H1 (cell line): Measurements from ENCODE around the gene MRS2. TPM values are rescaled to one million over a fixed set of nuclear protein-coding genes. Genes with fewer than 3 reads are reported as not detected.

ENCODE experiments used
- CTCF ChIA-PET: fragments of 300-600 bp; sonication (Branson Sonifier 250); formaldehyde crosslinking; loops from one replicate; lab custom pipeline; 2021; ENCODE audit not compliant: partially characterized antibody; lab: Charles Lee
- POLR2A ChIA-PET: fragments of 300-600 bp; sonication (Branson Sonifier 250); formaldehyde crosslinking; loops from one replicate; lab custom pipeline; 2021; ENCODE audit warnings: inconsistent platforms; ENCODE audit not compliant: partially characterized antibody; lab: Charles Lee
- DNase-seq, 2 experiments: peaks; one replicate each; pipeline versions ENCODE4 v3.0.0 to v3.0.0-alpha.2; 2010 to 2022; ENCODE audit warnings: low spot score in 2 of 2, low read depth in 1 of 2, mixed read lengths in 1 of 2
- FAIRE-seq: peaks from 2 replicates; lab custom pipeline; 2011; peaks lifted over from hg19 to GRCh38; lab: Jason Lieb, UNC
- H2AFZ ChIP-seq: 2 replicates; pipeline ENCODE4 v1.8.1; 2012; ENCODE audit warnings: low read length, inconsistent platforms
- H2AK5ac ChIP-seq: 2 replicates; pipeline ENCODE4 v1.6.1; 2013; ENCODE audit warnings: low read depth, low read length
- H2BK120ac ChIP-seq: replicated peaks from 2 replicates; pipeline ENCODE3; 2013; ENCODE audit warnings: low read depth, low read length, inconsistent platforms
- H2BK12ac ChIP-seq: 2 replicates; pipeline ENCODE4 v1.6.1; 2013; ENCODE audit warnings: low read depth, low read length
- H2BK15ac ChIP-seq: 2 replicates; pipeline ENCODE4 v1.6.1; 2013; ENCODE audit warnings: low read length
- H2BK20ac ChIP-seq: 2 replicates; pipeline ENCODE4 v1.6.1; 2013; ENCODE audit warnings: low read length
- H2BK5ac ChIP-seq: 2 replicates; pipeline ENCODE4 v1.6.1; 2013; ENCODE audit warnings: low read depth, low read length
- H3K14ac ChIP-seq: 2 replicates; pipeline ENCODE4 v1.6.1; 2013; ENCODE audit warnings: inconsistent platforms; ENCODE audit not compliant: insufficient read length
- H3K18ac ChIP-seq: 2 replicates; pipeline ENCODE4 v1.6.1; 2013; ENCODE audit warnings: low read length; ENCODE audit errors: extremely low read depth
- H3K23ac ChIP-seq: 2 replicates; pipeline ENCODE4 v1.6.1; 2013; ENCODE audit warnings: inconsistent platforms; ENCODE audit not compliant: insufficient read length
- H3K23me2 ChIP-seq: 2 replicates; pipeline ENCODE4 v1.6.1; 2013; ENCODE audit warnings: low read depth, low read length
- H3K27ac ChIP-seq: 2 replicates; pipeline ENCODE4 v1.6.1; 2011; ENCODE audit warnings: low read depth, low read length, inconsistent platforms
- H3K27me3 ChIP-seq, 4 experiments: replicated peaks in 1 of 4; 1 replicate in 1 of 4; 2 replicates in 3 of 4; pipeline versions ENCODE4 v1.6.1 to v1.8.1; 2011 to 2013; ENCODE audit warnings: low read length in 3 of 4, mild to moderate bottlenecking in 3 of 4, inconsistent platforms in 2 of 4, mixed read lengths in 2 of 4, moderate library complexity in 1 of 4; ENCODE audit not compliant: control insufficient read depth in 3 of 4, insufficient read depth in 3 of 4; ENCODE audit errors: extremely low read depth in 1 of 4
- H3K36me3 ChIP-seq, 4 experiments: 2 replicates each; pipeline versions ENCODE4 v1.6.1 to v1.8.1; 2011 to 2013; ENCODE audit warnings: mild to moderate bottlenecking in 4 of 4, low read length in 3 of 4, moderate library complexity in 2 of 4, control low read depth in 1 of 4, inconsistent platforms in 1 of 4; ENCODE audit not compliant: insufficient read depth in 4 of 4, control insufficient read depth in 2 of 4
- H3K4ac ChIP-seq: replicated peaks from 2 replicates; pipeline ENCODE3; 2013; ENCODE audit warnings: low read length, low read depth, mixed read lengths, inconsistent platforms; ENCODE audit not compliant: insufficient read length
- H3K4me1 ChIP-seq, 4 experiments: replicated peaks in 1 of 4; 1 replicate in 1 of 4; 2 replicates in 3 of 4; pipeline versions ENCODE4 v1.6.1 to v1.8.1; 2011 to 2013; ENCODE audit warnings: low read length in 3 of 4, inconsistent platforms in 2 of 4, mixed read lengths in 1 of 4; ENCODE audit not compliant: insufficient read depth in 4 of 4, control insufficient read depth in 3 of 4
- H3K4me2 ChIP-seq, 2 experiments: 2 replicates each; pipeline versions ENCODE4 v1.6.1 to v1.8.1; 2011 to 2013; ENCODE audit warnings: low read depth in 2 of 2, low read length in 2 of 2, control low read depth in 1 of 2, inconsistent platforms in 1 of 2, mild to moderate bottlenecking in 1 of 2; ENCODE audit not compliant: insufficient read depth in 1 of 2
- H3K4me3 ChIP-seq, 4 experiments: fragments of 200-600, 300-600 bp in 1 of 4; sonication (generic), shearing (Covaris generic), sonication (Bioruptor Twin) in 1 of 4; 2 replicates each; pipeline versions ENCODE4 v1.5.1 to v1.8.1; 2011 to 2016; ENCODE audit warnings: low read length in 4 of 4, low read depth in 3 of 4, control low read depth in 2 of 4, inconsistent platforms in 2 of 4, mild to moderate bottlenecking in 2 of 4, mixed read lengths in 1 of 4, moderate library complexity in 1 of 4; ENCODE audit not compliant: insufficient read depth in 2 of 4; ENCODE audit errors: extremely low read depth in 1 of 4
- H3K56ac ChIP-seq: replicated peaks from 2 replicates; pipeline ENCODE3; 2013; ENCODE audit warnings: low read depth, mild to moderate bottlenecking, mixed read lengths, low read length, inconsistent platforms; ENCODE audit not compliant: insufficient read length
- H3K79me1 ChIP-seq: 2 replicates; pipeline ENCODE4 v1.6.1; 2013; ENCODE audit warnings: low read depth, low read length, control low read depth
- H3K79me2 ChIP-seq, 2 experiments: 2 replicates each; pipeline versions ENCODE4 v1.6.1 to v1.8.1; 2012 to 2013; ENCODE audit warnings: low read length in 2 of 2, mild to moderate bottlenecking in 2 of 2, inconsistent platforms in 1 of 2; ENCODE audit not compliant: insufficient read depth in 2 of 2, control insufficient read depth in 1 of 2
- H3K9ac ChIP-seq, 4 experiments: replicated peaks in 1 of 4; 1 replicate in 1 of 4; 2 replicates in 3 of 4; pipeline versions ENCODE4 v1.6.1 to v1.8.1; 2011 to 2013; ENCODE audit warnings: low read depth in 3 of 4, low read length in 3 of 4, control low read depth in 2 of 4, mild to moderate bottlenecking in 2 of 4, moderate library complexity in 2 of 4, inconsistent platforms in 1 of 4; ENCODE audit errors: extremely low read depth in 1 of 4
- H3K9me3 ChIP-seq, 2 experiments: 2 replicates each; pipeline versions ENCODE4 v1.6.1 to v1.8.1; 2012 to 2013; ENCODE audit warnings: mild to moderate bottlenecking in 2 of 2, moderate library complexity in 2 of 2, control low read depth in 1 of 2, inconsistent platforms in 1 of 2, low read depth in 1 of 2, low read length in 1 of 2, mixed read lengths in 1 of 2; ENCODE audit not compliant: insufficient read depth in 2 of 2
- H4K20me1 ChIP-seq, 2 experiments: replicated peaks in 1 of 2; 2 replicates each; pipeline versions ENCODE3 to v1.8.1; 2011 to 2013; ENCODE audit warnings: inconsistent platforms in 2 of 2, low read length in 2 of 2, mild to moderate bottlenecking in 1 of 2; ENCODE audit not compliant: insufficient read depth in 2 of 2, control insufficient read depth in 1 of 2
- H4K5ac ChIP-seq: 2 replicates; pipeline ENCODE4 v1.6.1; 2013; ENCODE audit warnings: low read length, low read depth, mixed read lengths, inconsistent platforms; ENCODE audit not compliant: insufficient read length
- H4K8ac ChIP-seq: 2 replicates; pipeline ENCODE4 v1.8.0; 2013; ENCODE audit warnings: mild to moderate bottlenecking, moderate library complexity, low read length, inconsistent platforms; ENCODE audit not compliant: insufficient read depth; ENCODE audit errors: extremely low read depth
- H4K91ac ChIP-seq: replicated peaks from 2 replicates; pipeline ENCODE3; 2013; ENCODE audit warnings: low read length, mixed read lengths, inconsistent platforms; ENCODE audit not compliant: insufficient read length
- ASH2L ChIP-seq: fragments of 200-600, 300-600 bp; sonication (generic); IDR thresholded peaks from one replicate; pipeline ENCODE4 v1.7.1; 2017; ENCODE audit warnings: low read length
- ATF3 ChIP-seq: IDR thresholded peaks from 2 replicates; pipeline ENCODE4 v1.6.1; 2011; ENCODE audit warnings: low read depth, mild to moderate bottlenecking, low read length; ENCODE audit not compliant: insufficient read depth
- BCL11A ChIP-seq, 2 experiments: IDR thresholded peaks; one replicate each; pipeline ENCODE4 v1.6.1; 2011; ENCODE audit warnings: low read depth in 2 of 2, low read length in 2 of 2, mild to moderate bottlenecking in 2 of 2
- BRCA1 ChIP-seq: IDR thresholded peaks from 2 replicates; pipeline ENCODE4 v1.6.1; 2012; ENCODE audit warnings: low read depth, low read length, improper control_type of control experiment
- CBX8 ChIP-seq: fragments of 300-800, 300-1000 bp; sonication (generic); IDR thresholded peaks from 2 replicates; pipeline ENCODE4 v1.7.1; 2016; ENCODE audit warnings: low read depth, low read length, borderline replicate concordance
- CEBPB ChIP-seq: IDR thresholded peaks from 2 replicates; pipeline ENCODE4 v1.6.1; 2012; ENCODE audit warnings: low read depth, low read length
- RFX5 ChIP-seq: IDR thresholded peaks from 2 replicates; pipeline ENCODE4 v1.6.1; 2011; ENCODE audit warnings: low read depth, low read length, improper control_type of control experiment, borderline replicate concordance
- SIX5 ChIP-seq: IDR thresholded peaks from 2 replicates; pipeline ENCODE4 v1.6.1; 2011; ENCODE audit warnings: mild to moderate bottlenecking, low read depth, low read length
- SP1 ChIP-seq: IDR thresholded peaks from 2 replicates; pipeline ENCODE4 v1.6.1; 2011; ENCODE audit warnings: low read depth, low read length
- SP4 ChIP-seq: IDR thresholded peaks from 2 replicates; pipeline ENCODE4 v1.6.1; 2012; ENCODE audit warnings: low read length, inconsistent platforms
- SRF ChIP-seq: IDR thresholded peaks from 2 replicates; pipeline ENCODE4 v1.6.1; 2011; ENCODE audit warnings: mild to moderate bottlenecking, low read depth, low read length, moderate library complexity
- TAF1 ChIP-seq: IDR thresholded peaks from 2 replicates; pipeline ENCODE4 v1.6.1; 2011; ENCODE audit warnings: mild to moderate bottlenecking, low read depth, low read length
- TBP ChIP-seq: IDR thresholded peaks from 2 replicates; pipeline ENCODE4 v1.6.1; 2011; ENCODE audit warnings: low read depth, low read length, improper control_type of control experiment
- WGBS, 2 experiments: shearing (Covaris generic) in 1 of 2; methylation state at CpG; one replicate each; pipeline versions ENCODE4 v1.1.6 to v1.1.7; 2013 to 2015; ENCODE audit warnings: low lambda C conversion rate in 2 of 2, mixed read lengths in 2 of 2, inconsistent platforms in 1 of 2, low coverage in 1 of 2, missing lambda C conversion rate in 1 of 2; ENCODE audit not compliant: insufficient replicate concordance in 2 of 2, insufficient coverage in 1 of 2, insufficient read length in 1 of 2; ENCODE audit errors: extremely low coverage in 1 of 2, missing lambda C conversion rate in 1 of 2; 5-methylcytosine and 5-hydroxymethylcytosine counted together
- polyA plus RNA-seq, 7 experiments: library from polyadenylated mRNA; depleted of rRNA in 3 of 7; stranded (reverse) in 5 of 7; unstranded in 2 of 7; fragments of >200 nt in 5 of 7; fragments of 200-250 nt in 2 of 7; gene quantifications; 1 replicate in 5 of 7; 2 replicates in 1 of 7; 4 replicates in 1 of 7; pipeline versions ENCODE4 v1.2.1 to v1.2.3, GENCODE V29; 2011 to 2013; ENCODE audit warnings: missing spikeins in 2 of 7, mixed read lengths in 2 of 7
- total RNA-seq: library from RNA; stranded (reverse); fragmentation: NEBNext Ultra II Directional; extraction: Animal tissue kit (Norgen Biotek cat#: 25700); gene quantifications from 2 replicates; pipeline ENCODE4 v1.2.1, GENCODE V29; 2021
- TF ChIP-seq, protein P1 (sequence below): IDR thresholded peaks from 2 replicates; pipeline ENCODE4 v1.6.1; 2012; ENCODE audit warnings: inconsistent platforms

MRS2 gene
- total and polyA plus RNA-seq, 2 of the 8 experiments (the other 6 are each of a cell fraction or from before 2014, with no cell fraction given), result 51.2 to 67.5 TPM

- Histone ChIP-seq H3K9ac (no peak overlapping the region), H2AFZ (no peak overlapping the region), H3K14ac (no peak overlapping the region), H3K23me2 (no peaks in the 10 kb centered on the region), H2BK120ac (no peak overlapping the region), H2BK15ac (no peak overlapping the region), H3K27me3 (no peaks in the 10 kb centered on the region), H3K4me2 (no peak overlapping the region), H2BK12ac (no peak overlapping the region), H4K5ac (no peak overlapping the region), H2BK20ac (no peak overlapping the region), H3K56ac (no peak overlapping the region), H2AK5ac (no peak overlapping the region), H3K27ac (no peak overlapping the region), H4K20me1 (peaks cover 0 to 2% of the 10 kb centered on the region in 2 experiments), H3K4ac (no peak overlapping the region), H4K91ac (no peak overlapping the region), H3K4me1 (peaks cover 0 to 4% (median 2%) of the 10 kb centered on the region in 4 experiments; a peak in 2 of 7 replicates), H3K4me3 (no peak overlapping the region), H3K18ac (no peak overlapping the region), H3K23ac (no peak overlapping the region), H3K79me2 (no peaks in the 10 kb centered on the region), H4K8ac (no peak overlapping the region), H3K79me1 (no peaks in the 10 kb centered on the region), H2BK5ac (no peak overlapping the region), H3K9me3 (no peaks in the 10 kb centered on the region), H3K36me3 (no peaks in the 10 kb centered on the region)
- CTCF ChIA-PET, result interaction anchor here (0.6 to 1.7 kb wide), 3 partner anchors 10 to 443 kb away, joined by 3 read pairs; no protein-coding TSS in a partner anchor
- no peak for FAIRE-seq
- POLR2A ChIA-PET, result no interaction called here
- TF ChIP-seq TAF1 (no peak), SP1 (no peak), BRCA1 (no peak), SP4 (no peak), ASH2L (no peak), ATF3 (no peak), BCL11A (IDR thresholded peaks at IDR 0.05; ENCODE audit: low read depth in 2 of 2, low read length in 2 of 2) (no peak), CBX8 (no peak), CEBPB (no peak), SRF (no peak), TBP (no peak), RFX5 (no peak), SIX5 (no peak)
- TF ChIP-seq, protein P1, sequence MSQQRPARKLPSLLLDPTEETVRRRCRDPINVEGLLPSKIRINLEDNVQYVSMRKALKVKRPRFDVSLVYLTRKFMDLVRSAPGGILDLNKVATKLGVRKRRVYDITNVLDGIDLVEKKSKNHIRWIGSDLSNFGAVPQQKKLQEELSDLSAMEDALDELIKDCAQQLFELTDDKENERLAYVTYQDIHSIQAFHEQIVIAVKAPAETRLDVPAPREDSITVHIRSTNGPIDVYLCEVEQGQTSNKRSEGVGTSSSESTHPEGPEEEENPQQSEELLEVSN, result no peak
- WGBS, 2 experiments, result 87% methylated on average over 4 of the region's 4 CpGs; no CpG with 5 or more reads in 1 of the 2 experiments
- no peak for DNase-seq
Observed at GRCh38 chr6:24444588-24444987, 41.9 kb downstream of the MRS2 start.
